Gastrocnemius medialis (tissue), 4 donors: ENCODE measurements around the gene HIC2. TPM values are rescaled to one million over a fixed set of nuclear protein-coding genes. Genes with fewer than 3 reads are reported as not detected.
"Not testable (repeated sequence)": the region's sequence is repeated elsewhere in the genome, so short reads cannot be mapped to it uniquely, and the experiment has no call there.

Experiments
- ATAC-seq, 2 donors: fragments of 150-250 bp; one replicate each; pipeline ENCODE4 v1.9.1; 2016
- DNase-seq, 2 donors: peaks; one replicate each; pipeline ENCODE4 v3.0.0-alpha.2; 2019
- H3K27ac ChIP-seq, 4 donors: fragments of 200-600 bp; sonication (generic); 1 replicate in 1 of 4; 2 replicates in 3 of 4; pipeline ENCODE4 v1.5.1; 2016 to 2018; ENCODE audit warnings: mild to moderate bottlenecking in 2 of 4, moderate library complexity in 1 of 4
- H3K27me3 ChIP-seq, 3 donors: fragments of 200-600 bp; sonication (generic) in 2 of 3; 1 replicate in 1 of 3; 2 replicates in 2 of 3; pipeline versions ENCODE4 v1.5.1 to v1.6.0; 2016 to 2019; ENCODE audit warnings: mild to moderate bottlenecking in 1 of 3, moderate library complexity in 1 of 3
- H3K36me3 ChIP-seq, 2 donors: fragments of 200-600 bp; sonication (generic) in 1 of 2; one replicate each; pipeline ENCODE4 v1.5.1; 2017 to 2018
- H3K4me1 ChIP-seq, 2 donors: fragments of 200-600 bp; sonication (generic) in 1 of 2; one replicate each; pipeline ENCODE4 v1.5.1; 2016 to 2017; ENCODE audit warnings: mild to moderate bottlenecking in 2 of 2
- H3K4me3 ChIP-seq, 4 donors: fragments of 200-600 bp; sonication (generic) in 3 of 4; 1 replicate in 1 of 4; 2 replicates in 3 of 4; pipeline ENCODE4 v1.5.1; 2016 to 2019; ENCODE audit warnings: mild to moderate bottlenecking in 2 of 4
- H3K9me3 ChIP-seq, 3 donors: fragments of 200-600 bp; sonication (generic) in 2 of 3; 1 replicate in 1 of 3; 2 replicates in 2 of 3; pipeline ENCODE4 v1.5.1; 2016 to 2019
- CTCF ChIP-seq, 5 experiments: fragments of 450-650 bp in 3 of 5; fragments of 200-600 bp in 2 of 5; sonication (generic) in 2 of 5; IDR thresholded peaks in 4 of 5; conservative IDR thresholded peaks in 1 of 5; 1 replicate in 4 of 5; 2 replicates in 1 of 5; pipeline ENCODE4 v1.5.1; 2016 to 2019; ENCODE audit warnings: antibody characterized with exemption in 5 of 5, mild to moderate bottlenecking in 3 of 5, moderate library complexity in 3 of 5
- POLR2A ChIP-seq, 2 donors: fragments of 450-650 bp; IDR thresholded peaks; one replicate each; pipeline ENCODE4 v1.6.1; 2017; ENCODE audit warnings: antibody characterized with exemption in 2 of 2, mild to moderate bottlenecking in 2 of 2, moderate library complexity in 2 of 2
- in situ Hi-C, 4 donors: fragments of 200-750 bp; cut with MboI; loops; one replicate each; pipeline versions ENCODE4 v1.15.0 to v1.8.0; 2017; ENCODE audit warnings: low sequenced_read_pairs in 4 of 4
- intact Hi-C: fragments of 100-400 bp; cut with DNase I; formaldehyde crosslinking; loops from one replicate; pipeline ENCODE4 v1.15.1; 2023; ENCODE audit warnings: low total_unique reads
- total RNA-seq, 4 donors: library from RNA; depleted of rRNA; stranded (reverse); fragments of >200 nt; gene quantifications; one replicate each; pipeline versions ENCODE4 v1.1.0 to v1.2.3, GENCODE V29; 2016

The HIC2 gene
- total RNA-seq, 4 donors from 2014 or later: 1.5 to 4.0 (median 2.0) TPM

DNA sequence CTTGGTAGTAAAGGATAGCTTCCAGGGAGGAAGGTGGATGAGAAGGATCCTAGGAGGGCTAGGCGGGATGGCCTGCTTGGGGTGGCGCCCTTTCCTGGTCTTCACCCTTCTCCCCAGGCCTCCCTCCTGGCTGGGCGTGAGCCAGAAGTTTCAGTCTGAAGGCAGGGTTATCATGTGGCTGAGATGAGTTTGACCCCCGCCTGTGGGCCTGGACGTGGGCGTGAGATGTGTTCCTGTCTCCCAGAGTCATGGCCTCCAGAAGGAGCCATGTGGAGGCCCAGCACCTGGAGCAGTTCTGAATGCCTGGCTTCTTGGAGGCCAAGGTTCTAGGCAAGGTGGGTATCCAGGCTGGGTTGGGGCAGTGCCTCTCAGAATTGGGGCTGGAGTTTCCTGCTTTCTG is 20.8 kb downstream of the HIC2 start:
- in situ Hi-C loops, H3K9me3 ChIP-seq, H3K4me3 ChIP-seq, intact Hi-C loops, H3K27ac ChIP-seq, ATAC-seq, H3K36me3 ChIP-seq, H3K27me3 ChIP-seq, DNase-seq, H3K4me1 ChIP-seq: not testable (repeated sequence)

DNA sequence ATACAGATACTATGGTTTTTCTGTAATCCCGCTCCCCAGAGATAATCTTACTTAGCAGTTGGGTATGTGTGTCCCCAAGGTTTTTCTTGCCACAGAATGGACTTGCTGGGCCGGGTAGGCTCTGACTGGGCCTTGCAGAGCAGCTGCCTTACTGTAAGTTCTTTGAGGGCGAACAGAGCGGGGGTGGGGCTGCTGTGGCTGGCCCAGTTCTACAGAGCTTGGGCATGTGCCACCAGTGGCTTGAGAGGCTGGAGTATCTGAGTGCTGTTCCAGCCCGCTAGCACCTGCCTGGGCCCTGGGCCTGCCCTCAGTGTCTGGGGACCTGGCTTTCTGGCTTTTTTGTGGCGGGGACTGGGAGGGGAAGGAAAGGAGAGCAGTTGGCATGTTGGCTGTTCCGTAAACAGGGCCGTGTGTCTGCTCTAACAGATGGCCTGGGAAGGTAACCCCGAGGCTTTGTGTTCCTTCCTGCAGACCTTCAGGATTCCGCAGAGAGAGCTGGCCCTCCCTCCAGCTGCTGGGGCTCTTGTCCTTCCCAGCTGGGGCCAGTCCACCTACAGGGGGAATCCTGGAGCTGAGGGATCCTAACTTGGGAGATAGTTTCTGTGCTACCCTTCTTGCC is 23.0 kb downstream of the HIC2 start:
- peak; percentile 60 to 64 for ATAC-seq
- intact Hi-C loops, DNase-seq, H3K36me3 ChIP-seq, H3K27ac ChIP-seq, H3K9me3 ChIP-seq, H3K27me3 ChIP-seq, in situ Hi-C loops, H3K4me1 ChIP-seq, H3K4me3 ChIP-seq: not testable (repeated sequence)

DNA sequence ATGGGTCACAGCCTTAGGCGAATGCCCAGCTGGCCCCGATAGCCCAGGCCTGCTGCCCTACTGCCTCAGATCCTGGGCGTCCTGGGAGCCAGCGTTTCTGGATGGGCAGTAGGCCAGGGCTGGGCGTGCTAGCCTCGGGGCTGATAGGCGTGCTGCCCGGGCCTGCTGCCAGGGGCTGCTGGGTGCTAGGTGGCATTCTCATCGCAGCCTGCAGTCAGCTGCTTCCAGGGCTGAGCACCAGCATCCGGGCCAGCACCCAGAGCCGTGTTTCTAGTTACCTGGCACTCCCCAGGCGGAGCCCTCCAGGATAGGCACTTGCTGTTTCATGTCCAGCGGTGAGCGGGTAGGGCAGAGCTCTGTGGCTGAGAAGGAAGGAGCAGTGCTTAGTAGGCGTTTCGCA is 23.5 kb downstream of the HIC2 start:
- intact Hi-C loops, H3K4me1 ChIP-seq, H3K27me3 ChIP-seq, DNase-seq, H3K4me3 ChIP-seq, H3K36me3 ChIP-seq, H3K9me3 ChIP-seq, in situ Hi-C loops, H3K27ac ChIP-seq: not testable (repeated sequence)
- peak; percentile 37 to 54 for ATAC-seq

GRCh38 chr22:21441170-21441569 is 24.0 kb downstream of the HIC2 start:
- ATAC-seq, H3K4me1 ChIP-seq, in situ Hi-C loops, H3K27me3 ChIP-seq, H3K9me3 ChIP-seq, H3K27ac ChIP-seq, H3K4me3 ChIP-seq, intact Hi-C loops, DNase-seq: not testable (repeated sequence)
- peaks cover 0 to 13% of the 10 kb centered on the region in 2 donors for H3K36me3 ChIP-seq

DNA sequence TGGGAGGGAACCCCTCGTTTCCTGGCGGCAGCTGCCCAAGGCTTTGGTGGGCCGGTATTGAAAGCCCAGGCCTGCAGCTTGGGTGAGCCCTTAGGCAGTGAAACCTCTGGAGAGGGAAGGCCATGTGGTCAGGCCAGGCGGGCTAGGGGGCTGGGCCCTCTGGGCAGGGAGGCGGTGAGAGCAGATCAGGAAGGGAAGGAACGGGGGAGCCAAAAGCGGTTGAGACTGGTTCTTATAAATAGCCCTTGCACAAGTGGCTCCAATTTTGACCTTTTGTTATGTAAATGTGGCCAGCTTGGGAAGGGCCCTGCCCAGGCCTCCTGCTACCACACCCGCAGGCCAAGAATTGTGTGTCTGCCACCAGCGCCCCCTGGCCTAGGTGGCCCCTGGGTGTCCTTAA is 25.0 kb downstream of the HIC2 start:
- intact Hi-C loops, H3K27me3 ChIP-seq, in situ Hi-C loops, H3K27ac ChIP-seq, H3K4me1 ChIP-seq, H3K4me3 ChIP-seq, H3K9me3 ChIP-seq, DNase-seq, ATAC-seq: not testable (repeated sequence)
- H3K36me3 ChIP-seq: peaks cover 0 to 20% of the 10 kb centered on the region in 2 donors

GRCh38 chr22:21442646-21443045 is 25.5 kb downstream of the HIC2 start:
- intact Hi-C loops, H3K9me3 ChIP-seq, H3K4me3 ChIP-seq, H3K27ac ChIP-seq, in situ Hi-C loops, ATAC-seq, DNase-seq, H3K27me3 ChIP-seq, H3K4me1 ChIP-seq: not testable (repeated sequence)
- peaks cover 0 to 20% of the 10 kb centered on the region in 2 donors for H3K36me3 ChIP-seq

DNA sequence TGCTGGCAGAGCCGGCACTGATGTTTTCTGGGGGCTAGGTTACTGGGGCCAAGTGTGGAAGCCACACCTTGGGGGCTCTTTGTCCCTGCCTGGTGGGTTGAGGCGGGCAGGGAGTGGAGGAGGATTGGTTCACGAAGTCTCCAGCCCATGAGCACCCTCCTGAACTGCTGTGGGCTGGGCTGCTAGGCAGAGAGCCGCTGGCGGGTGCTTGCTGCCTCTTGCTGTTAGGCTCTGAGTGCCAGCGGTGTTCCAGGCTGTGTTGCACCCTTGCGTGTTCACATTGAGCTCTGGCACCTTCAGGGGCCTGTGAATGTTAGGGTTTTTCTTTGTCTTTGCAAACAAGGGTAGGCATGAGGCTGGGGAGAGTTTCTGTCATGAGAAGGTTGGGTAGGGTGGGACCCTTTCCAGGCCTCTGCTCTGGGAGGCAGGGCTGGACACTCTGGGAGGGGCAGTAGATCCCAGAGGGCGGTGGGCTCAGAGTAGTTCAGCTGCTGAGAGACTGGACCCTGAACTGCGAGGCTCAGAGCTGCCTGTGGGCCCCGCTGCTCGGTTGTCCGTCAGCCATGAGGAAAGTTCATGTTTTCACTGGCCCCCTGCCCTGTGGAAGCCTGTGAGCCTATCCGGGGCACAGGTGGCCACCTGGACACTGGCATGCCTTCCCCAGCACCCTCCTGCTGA is 26.0 kb downstream of the HIC2 start:
- Histone ChIP-seq H3K27ac (no peak overlapping the region), H3K27me3 (no peaks in the 10 kb centered on the region), H3K4me1 (peaks cover 0 to 5% of the 10 kb centered on the region in 2 donors), H3K9me3 (no peaks in the 10 kb centered on the region), H3K4me3 (no peak overlapping the region), H3K36me3 (peaks cover 0 to 20% of the 10 kb centered on the region in 2 donors)
- no peak for ATAC-seq
- in situ Hi-C loops (no loop called here), intact Hi-C loops (no loop called here)
- TF ChIP-seq POLR2A (IDR thresholded peaks at IDR 0.05) (no peak), CTCF (IDR thresholded peaks at IDR 0.05 in 4 of 5, conservative IDR thresholded peaks at IDR 0.05 in 1 of 5) (no peak)
- no peak for DNase-seq
